GM18519 (cell line): ENCODE data around the gene PEG3.

Experiments
- ATAC-seq: cut with Tn5 transposase; IDR thresholded peaks from one replicate; pipeline ENCODE4 v1.9.1; 2021; ENCODE audit warnings: mild to moderate bottlenecking, moderate library complexity; ENCODE audit not compliant: unreplicated experiment, low FRiP score

PEG3 gene

GRCh38 chr19:56811480-56811879, 29.0 kb downstream of the PEG3 start:
- ATAC-seq, result no peak

- no peak for ATAC-seq
These were observed 30.3 kb downstream of the PEG3 start for GRCh38 chr19:56810260-56810659.

DNA sequence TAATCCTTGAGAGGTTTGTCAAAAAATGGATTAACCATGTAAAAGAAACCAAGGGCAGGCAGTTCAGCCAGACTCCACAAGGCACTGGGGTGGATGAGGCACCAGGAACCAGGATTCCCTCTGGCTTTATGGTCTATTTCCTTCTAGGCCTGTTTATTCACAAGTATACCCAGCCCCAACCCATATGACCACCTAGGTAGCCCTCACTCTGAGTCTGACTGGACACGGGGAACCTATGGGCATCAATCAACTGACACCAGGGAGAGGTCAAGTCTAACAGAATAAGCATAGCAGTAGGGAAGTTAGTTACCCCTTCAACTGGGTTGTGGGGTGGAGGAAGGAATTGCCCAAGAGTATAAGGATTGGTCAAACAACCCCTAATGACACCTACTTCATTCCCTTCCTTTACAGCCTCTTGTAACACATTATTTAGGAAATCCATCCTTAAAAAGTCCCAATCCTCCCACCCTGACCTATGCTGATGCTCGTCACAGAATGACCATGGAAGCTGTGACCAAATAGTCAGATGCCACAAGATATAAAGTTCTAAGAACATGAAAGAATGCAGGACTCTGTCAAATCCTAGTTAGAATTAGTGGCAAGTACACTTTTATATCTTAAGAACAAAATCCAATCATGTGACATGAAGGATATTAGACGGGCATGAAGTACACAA, 31.7 kb downstream of the PEG3 start:
- no peak for ATAC-seq

DNA sequence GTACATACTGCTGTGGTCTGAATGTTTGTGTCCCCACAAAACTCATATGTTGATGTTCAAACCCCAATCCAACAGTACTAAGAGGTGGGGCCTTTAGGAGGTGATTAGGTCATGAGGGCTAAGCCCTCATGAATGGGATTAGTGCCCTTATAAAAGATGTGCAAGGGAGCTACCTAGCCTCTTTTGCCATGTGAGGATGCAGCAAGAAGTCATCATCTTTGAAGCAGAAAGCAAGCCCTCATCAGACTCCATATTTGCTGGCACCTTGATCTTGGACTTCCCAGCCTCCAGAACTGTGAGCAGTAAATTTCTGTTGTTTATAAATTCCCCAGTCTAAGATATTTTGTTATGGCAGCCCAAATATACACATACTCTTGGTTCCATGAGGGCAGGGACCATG, 33.9 kb downstream of the PEG3 start:
- no peak for ATAC-seq
